GM18909 (cell line): ENCODE data around the gene BMP7.
"Not testable (repeated sequence)": the region's sequence is repeated elsewhere in the genome, so short reads cannot be mapped to it uniquely, and the experiment has no call there.

Experiments
- ATAC-seq: cut with Tn5 transposase; IDR thresholded peaks from one replicate; pipeline ENCODE4 v1.9.1; 2021; ENCODE audit warnings: mild to moderate bottlenecking; ENCODE audit not compliant: unreplicated experiment, poor library complexity

The BMP7 gene

DNA sequence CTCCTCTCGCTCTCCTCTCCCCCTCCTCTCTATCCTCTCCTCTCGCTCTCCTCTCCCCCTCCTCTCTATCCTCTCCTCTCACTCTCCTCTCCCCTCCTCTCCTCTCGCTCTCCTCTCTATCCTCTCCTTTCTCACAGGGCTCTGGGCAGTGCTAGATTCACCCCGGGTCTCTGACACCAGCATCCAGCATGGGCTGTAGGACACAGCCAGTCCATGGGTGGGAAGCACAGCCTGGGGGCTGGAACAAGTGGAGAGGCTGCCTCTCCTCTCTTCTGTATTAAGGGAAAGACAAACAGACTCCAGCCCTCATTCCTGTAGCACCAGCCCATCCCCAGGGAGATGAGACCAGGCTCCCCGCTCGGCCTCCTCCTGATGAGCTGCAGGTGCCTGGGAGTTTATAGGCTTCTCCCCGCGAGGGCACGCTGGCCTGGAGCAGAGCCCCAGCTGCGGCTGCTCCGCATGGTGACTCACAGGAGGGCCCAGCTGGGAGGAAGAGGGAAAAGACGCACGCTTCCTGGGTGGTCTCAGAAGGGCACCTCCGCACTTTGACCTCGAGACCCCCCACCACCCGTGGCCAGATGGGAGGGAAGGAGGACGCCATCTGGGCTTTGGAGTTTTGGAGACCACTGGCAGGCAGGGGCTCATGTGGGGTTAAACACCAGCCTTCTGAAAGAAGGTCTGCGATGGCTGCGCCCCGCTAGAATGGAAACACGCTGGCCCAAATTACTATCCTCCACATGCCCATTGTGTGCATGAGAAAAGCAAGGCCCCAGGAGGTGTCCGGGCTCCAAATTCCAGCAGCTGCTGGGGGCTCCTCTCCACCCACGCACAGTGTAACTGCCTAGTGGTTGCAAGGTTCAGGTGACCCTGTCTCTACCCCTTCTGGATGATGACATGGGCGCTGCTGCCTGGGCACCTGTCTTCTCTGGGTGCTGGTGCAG lies 68.0 kb downstream of the BMP7 start:
- ATAC-seq, result no peak

- no peak for ATAC-seq
Measured at GRCh38 chr20:57197352-57198131, 68.9 kb downstream of the BMP7 start.

GRCh38 chr20:57195469-57196100 lies 70.9 kb downstream of the BMP7 start:
- ATAC-seq, result no peak

DNA sequence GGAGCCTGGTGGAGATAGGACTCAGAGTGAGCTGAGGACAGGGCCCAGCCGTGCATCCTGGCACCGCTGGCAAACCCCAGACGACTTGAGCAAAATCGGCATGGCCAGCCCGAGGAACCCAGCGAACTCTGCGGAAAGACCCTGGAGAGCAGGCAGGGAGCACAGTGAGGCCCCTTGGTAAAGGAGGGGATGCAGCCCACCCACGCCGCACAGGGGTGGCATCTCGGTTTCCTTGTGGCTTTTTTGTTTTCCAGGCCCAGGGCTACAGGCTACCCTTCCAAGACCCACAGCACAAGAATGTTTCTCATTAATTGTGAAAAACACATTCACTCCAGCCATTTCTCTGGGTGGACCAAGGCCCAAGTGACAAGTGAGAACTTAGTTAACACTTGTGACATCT lies 71.4 kb downstream of the BMP7 start:
- ATAC-seq, result no peak

DNA sequence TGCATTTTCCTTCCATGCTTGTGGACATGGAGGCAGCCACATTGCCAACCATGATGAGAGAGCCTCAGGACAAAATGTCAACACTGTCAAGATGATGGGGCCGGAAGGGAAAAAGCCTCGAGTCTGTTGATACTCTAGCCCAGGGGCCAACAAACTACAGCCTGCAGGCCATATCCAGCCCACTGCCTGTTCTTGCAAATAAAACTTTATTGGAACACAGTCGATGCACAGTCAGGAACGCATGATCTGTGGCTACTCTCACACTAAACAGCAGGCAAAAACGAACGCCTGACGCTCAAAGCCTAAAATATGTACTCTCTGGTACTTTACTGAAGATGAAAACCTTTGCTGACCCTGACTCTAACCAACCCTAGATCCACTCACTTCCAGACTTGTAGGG lies 72.3 kb downstream of the BMP7 start:
- ATAC-seq, result no peak

- ATAC-seq, result no peak
Measured at GRCh38 chr20:57193094-57193493, 73.3 kb downstream of the BMP7 start.

DNA sequence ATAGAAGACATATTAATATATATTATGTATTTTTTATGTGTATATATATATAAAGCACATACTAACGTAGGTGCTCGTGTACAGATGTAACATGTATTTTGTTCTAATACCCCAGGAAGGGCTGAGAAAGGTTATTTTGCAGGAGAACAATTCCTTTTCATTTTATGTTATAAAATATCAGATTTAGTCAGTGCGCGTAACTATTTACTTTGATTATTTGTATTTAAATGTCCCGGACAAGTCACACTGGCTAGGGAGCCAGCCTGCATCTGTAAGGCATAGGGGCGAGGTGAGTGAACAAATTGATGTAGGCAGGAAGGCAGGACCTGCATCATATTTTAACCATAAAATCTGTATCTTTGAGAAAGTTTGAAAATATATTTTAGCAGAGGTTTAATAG lies 74.1 kb downstream of the BMP7 start:
- no peak for ATAC-seq

GRCh38 chr20:57191265-57191638 lies 75.2 kb downstream of the BMP7 start:
- not testable (repeated sequence) for ATAC-seq

GRCh38 chr20:57190536-57191264 lies 75.7 kb downstream of the BMP7 start:
- no peak for ATAC-seq

DNA sequence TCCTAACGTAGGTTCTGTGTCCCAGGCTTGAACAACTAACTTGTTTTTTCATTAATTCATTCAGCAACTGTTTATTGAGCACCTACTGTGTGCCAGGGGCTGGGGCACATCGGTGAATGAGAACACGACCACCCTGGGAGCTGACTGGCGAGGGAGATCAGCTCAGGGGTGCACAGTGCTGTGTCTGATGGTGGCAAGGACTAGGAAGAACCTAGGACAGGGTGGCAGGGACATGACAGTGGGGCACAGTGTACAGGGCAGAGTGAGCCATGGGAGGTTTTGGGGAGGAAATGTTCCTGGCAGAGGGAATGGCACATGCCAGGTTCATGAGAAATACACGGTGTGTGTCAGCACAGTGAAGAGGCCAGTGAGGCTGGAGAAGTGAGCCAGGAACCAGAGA lies 76.7 kb downstream of the BMP7 start:
- no peak for ATAC-seq

DNA sequence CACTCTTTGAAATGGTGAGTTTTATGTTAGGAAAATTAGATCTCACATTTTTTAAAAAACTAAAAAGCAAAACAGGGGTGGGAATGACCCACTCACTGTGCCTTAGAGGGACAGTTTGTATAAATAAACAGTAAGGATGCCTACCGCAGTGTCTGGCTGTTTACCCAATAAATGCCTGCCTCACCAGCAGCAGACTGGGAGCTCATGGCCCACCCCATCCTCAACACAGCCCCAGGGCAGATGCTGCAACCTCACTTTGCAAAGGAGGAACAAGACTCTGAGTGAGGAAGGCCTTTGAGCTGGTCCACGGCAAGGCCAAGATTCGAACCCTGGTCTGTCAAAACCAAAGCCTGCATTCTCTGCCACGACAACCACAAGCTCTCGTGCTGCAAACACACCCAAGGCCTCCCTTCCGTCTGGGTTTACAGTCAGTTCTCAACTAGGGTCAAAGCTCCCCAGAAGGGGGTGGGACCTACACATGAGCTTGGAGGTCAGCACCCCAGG lies 77.8 kb downstream of the BMP7 start:
- ATAC-seq, result no peak

GRCh38 chr20:57188056-57188455 lies 78.4 kb downstream of the BMP7 start:
- no peak for ATAC-seq

- ATAC-seq, result no peak
Measured at GRCh38 chr20:57187068-57187634, 79.3 kb downstream of the BMP7 start.

DNA sequence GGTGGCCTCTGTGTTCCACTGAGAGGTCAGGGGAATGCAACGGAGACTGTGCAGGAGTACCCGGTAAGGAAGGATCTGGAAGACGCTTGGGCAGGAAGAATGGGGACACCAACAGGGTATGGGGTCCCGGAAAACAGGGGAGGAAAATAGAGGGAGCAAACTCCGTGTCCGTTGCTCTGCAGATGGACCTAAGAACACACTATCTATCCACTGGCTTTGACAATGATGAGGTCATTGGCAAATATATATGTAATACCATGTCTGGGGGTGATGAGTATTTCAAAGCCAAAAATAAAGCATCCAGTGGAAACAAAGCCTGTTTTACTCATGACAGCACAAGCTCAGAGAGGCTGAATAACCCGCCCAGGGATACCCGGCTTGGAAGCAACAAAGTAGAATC lies 80.2 kb downstream of the BMP7 start:
- ATAC-seq, result no peak

GRCh38 chr20:57185188-57185743 lies 81.2 kb downstream of the BMP7 start:
- ATAC-seq, result no peak

DNA sequence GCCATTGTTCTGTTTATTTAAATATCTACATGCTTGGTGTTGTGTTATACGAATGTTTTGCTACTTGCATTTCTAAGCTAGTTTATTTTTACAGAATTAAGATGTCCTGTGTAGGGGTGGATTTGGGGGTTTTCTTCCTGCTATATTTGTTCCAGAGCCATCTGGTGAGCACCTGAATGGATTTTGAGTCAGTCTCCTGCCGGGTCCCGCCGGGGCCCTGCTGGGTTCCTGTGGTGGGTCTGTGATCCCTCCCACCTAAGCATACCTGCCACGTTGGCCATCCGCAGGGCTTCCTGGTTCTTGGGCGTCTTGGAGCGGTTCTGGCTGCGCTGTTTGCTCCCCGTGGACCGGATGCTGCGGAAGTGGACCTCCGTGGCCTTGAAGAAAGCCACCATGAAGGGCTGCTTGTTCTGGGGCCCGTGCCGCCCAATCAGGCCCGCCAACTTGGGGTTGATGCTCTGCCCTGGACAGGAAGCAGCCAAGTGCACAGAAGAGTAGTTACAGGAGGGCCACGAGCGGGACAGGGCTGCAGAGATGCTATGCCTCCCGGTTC lies 82.9 kb downstream of the BMP7 start:
- ATAC-seq, result no peak

- ATAC-seq, result no peak
Measured at GRCh38 chr20:57181639-57182038, 84.8 kb downstream of the BMP7 start.

DNA sequence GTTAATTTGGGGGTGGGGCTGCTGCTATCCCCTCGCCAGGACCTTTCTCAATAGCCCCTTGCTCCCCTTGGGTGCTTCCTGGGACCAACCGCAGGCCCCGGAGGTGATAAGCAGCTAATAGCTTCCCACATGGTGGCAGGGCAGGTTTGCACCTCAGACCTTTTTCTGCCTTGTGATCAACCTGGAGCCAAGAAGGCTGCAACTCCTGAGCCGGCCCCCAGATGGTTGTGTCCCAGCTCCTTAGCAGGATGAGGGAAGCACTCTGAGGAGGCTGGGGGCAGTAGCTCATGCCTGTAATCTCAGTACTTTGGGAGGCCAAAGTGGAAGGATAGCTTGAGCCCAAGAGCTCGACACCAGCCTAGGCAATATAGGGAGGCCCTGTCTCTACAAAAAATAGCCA lies 85.5 kb downstream of the BMP7 start:
- no peak for ATAC-seq

DNA sequence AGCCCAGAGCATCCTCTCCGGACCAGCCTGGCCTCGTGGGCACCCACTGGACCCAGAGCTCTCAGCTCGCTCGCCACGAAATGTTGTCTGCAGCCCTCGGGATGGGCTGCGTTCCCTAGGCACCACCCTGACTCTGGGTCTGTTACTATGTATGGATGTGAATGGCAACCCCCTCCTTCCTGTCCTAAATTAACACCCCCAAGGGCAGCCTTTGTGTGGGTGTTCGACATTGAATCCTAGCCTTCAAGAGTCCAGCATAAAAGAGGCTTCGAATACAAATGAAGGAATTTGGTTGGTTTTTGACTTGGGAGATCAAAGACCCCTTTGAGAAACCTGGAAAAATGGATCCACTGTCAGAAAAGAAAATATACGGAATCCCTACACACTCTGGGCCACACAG lies 86.1 kb downstream of the BMP7 start:
- no peak for ATAC-seq
